Neuronal stem cell (in vitro differentiated cells): ENCODE results near the gene CAMK4.

Source experiments
- DNase-seq: peaks from one replicate; pipeline ENCODE4 v3.0.0-alpha.2; 2013; ENCODE audit warnings: low spot score
- H2AFZ ChIP-seq: one replicate; pipeline ENCODE4 v1.6.1; 2013; ENCODE audit warnings: mild to moderate bottlenecking, low read length, inconsistent platforms
- H2AK5ac ChIP-seq: 2 replicates; pipeline ENCODE4 v1.6.1; 2013; ENCODE audit warnings: low read depth, mild to moderate bottlenecking, inconsistent platforms, low read length, moderate library complexity, mixed read lengths
- H2BK120ac ChIP-seq: 2 replicates; pipeline ENCODE4 v1.6.1; 2013; ENCODE audit warnings: low read depth, mild to moderate bottlenecking, inconsistent platforms, low read length, moderate library complexity, mixed read lengths
- H2BK12ac ChIP-seq: one replicate; pipeline ENCODE4 v1.6.1; 2013; ENCODE audit warnings: low read length, inconsistent platforms
- H2BK15ac ChIP-seq: 2 replicates; pipeline ENCODE4 v1.6.1; 2013; ENCODE audit warnings: mild to moderate bottlenecking, low read length, inconsistent platforms, mixed read lengths
- H2BK5ac ChIP-seq: one replicate; pipeline ENCODE4 v1.6.1; 2013; ENCODE audit warnings: inconsistent platforms, mild to moderate bottlenecking, low read length, moderate library complexity
- H3K14ac ChIP-seq: one replicate; pipeline ENCODE4 v1.6.1; 2013; ENCODE audit warnings: low read length, inconsistent platforms
- H3K18ac ChIP-seq: 2 replicates; pipeline ENCODE4 v1.6.1; 2013; ENCODE audit warnings: low read length, inconsistent platforms
- H3K23ac ChIP-seq: 2 replicates; pipeline ENCODE4 v1.6.1; 2013; ENCODE audit warnings: low read depth, mild to moderate bottlenecking, mixed read lengths, low read length, inconsistent platforms; ENCODE audit not compliant: poor library complexity
- H3K27ac ChIP-seq: replicated peaks from 3 replicates; pipeline ENCODE4 v1.5.1; 2013; ENCODE audit warnings: low read length, inconsistent platforms
- H3K27me3 ChIP-seq, 3 experiments: 2 replicates each; pipeline ENCODE4 v1.6.1; 2013; ENCODE audit warnings: low read length in 3 of 3, mild to moderate bottlenecking in 2 of 3, inconsistent platforms in 1 of 3, low read depth in 1 of 3, mixed read lengths in 1 of 3, moderate library complexity in 1 of 3; ENCODE audit not compliant: control insufficient read depth in 3 of 3, insufficient read depth in 3 of 3
- H3K36me3 ChIP-seq, 2 donors: replicated peaks in 1 of 2; 2 replicates each; pipeline ENCODE4 v1.6.1; 2013; ENCODE audit warnings: low read length in 2 of 2; ENCODE audit not compliant: control insufficient read depth in 2 of 2, insufficient read depth in 2 of 2
- H3K4ac ChIP-seq: 2 replicates; pipeline ENCODE4 v1.6.1; 2013; ENCODE audit warnings: inconsistent platforms, mild to moderate bottlenecking, low read length, moderate library complexity
- H3K4me1 ChIP-seq, 2 donors: 1 replicate in 1 of 2; 2 replicates in 1 of 2; pipeline ENCODE4 v1.6.1; 2013; ENCODE audit warnings: low read length in 2 of 2, low read depth in 1 of 2; ENCODE audit not compliant: control insufficient read depth in 2 of 2, insufficient read depth in 1 of 2
- H3K4me2 ChIP-seq: one replicate; pipeline ENCODE4 v1.6.1; 2013; ENCODE audit warnings: mild to moderate bottlenecking, low read length, inconsistent platforms; ENCODE audit not compliant: insufficient read depth, poor library complexity, severe bottlenecking
- H3K4me3 ChIP-seq, 2 donors: 2 replicates each; pipeline ENCODE4 v1.5.1; 2013; ENCODE audit warnings: low read length in 2 of 2, mild to moderate bottlenecking in 2 of 2, inconsistent platforms in 1 of 2, moderate library complexity in 1 of 2
- H3K79me1 ChIP-seq: one replicate; pipeline ENCODE4 v1.6.1; 2013; ENCODE audit warnings: low read depth, mild to moderate bottlenecking, inconsistent platforms, low read length, moderate library complexity
- H3K9ac ChIP-seq: one replicate; pipeline ENCODE4 v1.6.1; 2013; ENCODE audit warnings: mild to moderate bottlenecking, low read depth, low read length, inconsistent platforms; ENCODE audit not compliant: poor library complexity
- H3K9me3 ChIP-seq, 2 donors: replicated peaks in 1 of 2; 2 replicates each; pipeline versions ENCODE3 to v1.6.1; 2013; ENCODE audit warnings: low read length in 2 of 2, mild to moderate bottlenecking in 2 of 2, inconsistent platforms in 1 of 2, low read depth in 1 of 2, mixed read lengths in 1 of 2, moderate library complexity in 1 of 2; ENCODE audit not compliant: control insufficient read depth in 2 of 2, insufficient read depth in 1 of 2
- H4K8ac ChIP-seq: one replicate; pipeline ENCODE4 v1.6.1; 2013; ENCODE audit warnings: low read depth, mild to moderate bottlenecking, inconsistent platforms, low read length, moderate library complexity
- H4K91ac ChIP-seq: one replicate; pipeline ENCODE4 v1.6.1; 2013; ENCODE audit warnings: low read length, low read depth, mild to moderate bottlenecking, inconsistent platforms; ENCODE audit not compliant: poor library complexity
- WGBS, 2 donors: extraction: QIAGEN DNeasy Blood & Tissue Kit; methylation state at CpG; one replicate each; pipeline ENCODE4 v1.1.7; 2013; ENCODE audit warnings: missing lambda C conversion rate in 2 of 2, mixed read lengths in 1 of 2; ENCODE audit not compliant: insufficient read length in 2 of 2, insufficient replicate concordance in 1 of 2; ENCODE audit errors: extremely low coverage in 2 of 2; 5-methylcytosine and 5-hydroxymethylcytosine counted together

Gene CAMK4

GRCh38 chr5:111248571-111248970, 24.4 kb downstream of the CAMK4 start:
- no peak overlapping the region for H3K4ac ChIP-seq
- no peak overlapping the region for H4K91ac ChIP-seq
- H2BK15ac ChIP-seq: no peak overlapping the region
- no peak overlapping the region for H2BK120ac ChIP-seq
- no peak overlapping the region for H2BK12ac ChIP-seq
- no peak overlapping the region for H3K18ac ChIP-seq
- H3K27ac ChIP-seq: no peak overlapping the region
- WGBS, 2 donors: no CpG with 5 or more reads among the region's 3 CpGs
- H3K4me3 ChIP-seq: no peak overlapping the region
- H3K9ac ChIP-seq: no peak overlapping the region
- no peaks in the 10 kb centered on the region for H3K27me3 ChIP-seq
- H2AK5ac ChIP-seq: no peak overlapping the region
- H2AFZ ChIP-seq: no peak overlapping the region
- no peak overlapping the region for H3K23ac ChIP-seq
- no peaks in the 10 kb centered on the region for H3K36me3 ChIP-seq
- H2BK5ac ChIP-seq: no peak overlapping the region
- no peak for DNase-seq
- no peaks in the 10 kb centered on the region for H3K79me1 ChIP-seq
- H4K8ac ChIP-seq: no peak overlapping the region
- H3K4me2 ChIP-seq: no peak overlapping the region
- no peaks in the 10 kb centered on the region for H3K4me1 ChIP-seq
- no peaks in the 10 kb centered on the region for H3K9me3 ChIP-seq
- no peak overlapping the region for H3K14ac ChIP-seq

- Histone ChIP-seq H3K4me3 (no peak overlapping the region), H3K9me3 (no peaks in the 10 kb centered on the region), H3K27ac (no peak overlapping the region), H3K4ac (no peak overlapping the region), H2BK12ac (no peak overlapping the region), H3K14ac (no peak overlapping the region), H2BK120ac (no peak overlapping the region), H2AFZ (no peak overlapping the region), H2AK5ac (no peak overlapping the region), H3K23ac (no peak overlapping the region), H4K8ac (no peak overlapping the region), H2BK15ac (no peak overlapping the region), H3K79me1 (no peaks in the 10 kb centered on the region), H3K4me1 (no peaks in the 10 kb centered on the region), H3K9ac (no peak overlapping the region), H2BK5ac (no peak overlapping the region), H3K36me3 (no peaks in the 10 kb centered on the region), H3K27me3 (no peaks in the 10 kb centered on the region), H3K18ac (no peak overlapping the region), H4K91ac (no peak overlapping the region), H3K4me2 (no peak overlapping the region)
- WGBS, 2 donors: no CpG with 5 or more reads among the region's 6 CpGs
- DNase-seq: no peak
These were observed 27.7 kb downstream of the CAMK4 start for GRCh38 chr5:111251921-111252320.

- WGBS, 2 donors: no CpG with 5 or more reads among the region's 5 CpGs
- no peaks in the 10 kb centered on the region for H3K27me3 ChIP-seq
These were observed 28.8 kb downstream of the CAMK4 start for GRCh38 chr5:111252799-111253545.

GRCh38 chr5:111254613-111255012, 30.4 kb downstream of the CAMK4 start:
- Histone ChIP-seq H3K4me2 (no peak overlapping the region), H2BK5ac (no peak overlapping the region), H3K4me3 (no peak overlapping the region), H2AK5ac (no peak overlapping the region), H3K27ac (no peak overlapping the region), H2AFZ (no peak overlapping the region), H2BK12ac (no peak overlapping the region), H3K27me3 (no peaks in the 10 kb centered on the region), H3K79me1 (no peaks in the 10 kb centered on the region), H4K8ac (no peak overlapping the region), H3K36me3 (no peaks in the 10 kb centered on the region), H3K23ac (no peak overlapping the region), H3K4ac (no peak overlapping the region), H3K4me1 (no peaks in the 10 kb centered on the region), H3K18ac (no peak overlapping the region), H4K91ac (no peak overlapping the region), H2BK120ac (no peak overlapping the region), H2BK15ac (no peak overlapping the region), H3K14ac (no peak overlapping the region), H3K9me3 (peaks cover 0 to 2% of the 10 kb centered on the region in 2 donors), H3K9ac (no peak overlapping the region)
- WGBS, 2 donors: no CpG with 5 or more reads among the region's 3 CpGs
- DNase-seq: no peak

More at GRCh38 chr5:111252799-111253545, 28.8 kb downstream of the CAMK4 start:
- no peak for DNase-seq
- no peak overlapping the region for H2BK15ac ChIP-seq
- no peak overlapping the region for H2BK5ac ChIP-seq
- no peak overlapping the region for H2BK120ac ChIP-seq
- no peak overlapping the region for H4K8ac ChIP-seq
- H2AFZ ChIP-seq: no peak overlapping the region
- no peak overlapping the region for H2BK12ac ChIP-seq
- H3K9ac ChIP-seq: no peak overlapping the region
- no peak overlapping the region for H3K18ac ChIP-seq
- H3K36me3 ChIP-seq: no peaks in the 10 kb centered on the region
- H3K79me1 ChIP-seq: no peaks in the 10 kb centered on the region
- no peak overlapping the region for H4K91ac ChIP-seq
- no peaks in the 10 kb centered on the region for H3K4me1 ChIP-seq
- H3K27ac ChIP-seq: no peak overlapping the region
- no peak overlapping the region for H3K14ac ChIP-seq
- no peak overlapping the region for H3K4me2 ChIP-seq
- H3K23ac ChIP-seq: no peak overlapping the region
- no peak overlapping the region for H3K4me3 ChIP-seq
- H2AK5ac ChIP-seq: no peak overlapping the region
- H3K9me3 ChIP-seq: peaks cover 0 to 2% of the 10 kb centered on the region in 2 donors
- H3K4ac ChIP-seq: no peak overlapping the region
